ENCODE results near the gene CPN2. TPM values are rescaled to one million over a fixed set of nuclear protein-coding genes. Genes with fewer than 3 reads are reported as not detected.

CPN2 gene
- total and polyA plus RNA-seq, 2 of the 13 experiments (the other 11 are each of a cell fraction or from before 2014, with no cell fraction given): 26.7 to 27.7 TPM

- Histone ChIP-seq H3K4me3 (replicated peaks in 1 of 3; ENCODE audit: insufficient read depth in 1 of 3, low read depth in 2 of 3, low read length in 3 of 3) (no peak overlapping the region; a peak in 1 of 6 replicates), H3K9ac (ENCODE audit: insufficient read depth, low read depth, low read length) (no peak overlapping the region), H3K36me3 (replicated peaks in 1 of 2; ENCODE audit: control insufficient read depth in 1 of 2, insufficient read depth in 2 of 2, low read length in 2 of 2) (no peaks in the 10 kb centered on the region), H3K4me1 (ENCODE audit: insufficient read depth, low read length) (peaks cover 79% of the 10 kb centered on the region), H3K9me3 (ENCODE audit: low read length) (peaks cover 10% of the 10 kb centered on the region; the same call in 1 of the 2 replicates), H4K20me1 (ENCODE audit: insufficient read depth, low read length) (no peaks in the 10 kb centered on the region), H3K27me3 (ENCODE audit: control insufficient read depth in 1 of 2, insufficient read depth in 2 of 2, low read length in 2 of 2) (no peaks in the 10 kb centered on the region), H3K79me2 (ENCODE audit: insufficient read depth, low read length) (no peaks in the 10 kb centered on the region), H2AFZ (ENCODE audit: low read length) (no peak overlapping the region), H3K27ac (ENCODE audit: extremely low read length, insufficient read depth, low read length) (peak overlapping the region; percentile 65), H3K4me2 (ENCODE audit: low read depth, low read length) (0 out of 2 replicates have a peak overlapping the region, but pooled peaks have one; percentile 8)
- FAIRE-seq: no peak
- no TSS peak for BruUV-seq (replicated peaks)
- intact Hi-C loops (cut with micrococcal nuclease; ENCODE audit: unreplicated experiment): no loop called here
- ATAC-seq: no peak
- 90% methylated on average over 23 of the region's 26 CpGs for WGBS (ENCODE audit: low lambda C conversion rate)
- in situ Hi-C loops (cut with HindIII; ENCODE audit: extremely low pct_ligation_motif_present, low pct_unique_long_range_greater_than_20kb): loop anchor here (25.0 kb wide), 1 partner anchor 660 kb away; no protein-coding TSS in a partner anchor
- TF ChIP-seq TEAD2 (CRISPR knock-in tag; IDR thresholded peaks at IDR 0.05) (no peak), ZFP41 (CRISPR knock-in tag; IDR thresholded peaks at IDR 0.05; ENCODE audit: borderline replicate concordance) (no peak), NCOA2 (CRISPR knock-in tag; IDR thresholded peaks at IDR 0.05) (no peak), ISX (CRISPR knock-in tag; conservative IDR thresholded peaks at IDR 0.05) (no peak), ZNF251 (CRISPR knock-in tag; IDR thresholded peaks at IDR 0.05) (no peak), ZNF607 (CRISPR knock-in tag; IDR thresholded peaks at IDR 0.05; ENCODE audit: borderline replicate concordance) (no peak), ZBTB49 (CRISPR knock-in tag; IDR thresholded peaks at IDR 0.05; ENCODE audit: borderline replicate concordance) (no peak), ZBTB46 (CRISPR knock-in tag; IDR thresholded peaks at IDR 0.05; ENCODE audit: borderline replicate concordance) (no peak), ARNT2 (CRISPR knock-in tag; IDR thresholded peaks at IDR 0.05; ENCODE audit: low read depth) (no peak)
- no peak for DNase-seq (ENCODE audit: low spot score)
- POLR2A ChIA-PET: interaction anchor here (0.6 to 1.4 kb wide), 3 partner anchors 11 to 186 kb away, joined by 3 read pairs; partner anchors contain the start of gene HES1
- CTCF ChIA-PET (ENCODE audit: low intra/inter-chr PET ratio, low total read pairs): no interaction called here
Measured at GRCh38 chr3:194321693-194322640, 29.2 kb downstream of the CPN2 start.
